K562 (cell line): ENCODE results near the gene C19orf12.

ENCODE experiments used
- CBFA2T3 ChIP-seq: fragments of 450-650 bp; IDR thresholded peaks from 2 replicates; pipeline ENCODE4 v1.6.1; 2017
- CHD1 ChIP-seq: fragments of 200-600 bp; sonication (generic); IDR thresholded peaks from one replicate; pipeline ENCODE4 v1.6.1; 2012; ENCODE audit warnings: mild to moderate bottlenecking, moderate library complexity, low read length, inconsistent platforms
- HNRNPL ChIP-seq: fragments of 200-400 bp; formaldehyde crosslinking; IDR thresholded peaks from 2 replicates; pipeline ENCODE4 v1.6.1; 2017; ENCODE audit warnings: low read depth, mild to moderate bottlenecking, low read length
- JUNB ChIP-seq: fragments of 450-650 bp; formaldehyde crosslinking; conservative IDR thresholded peaks from 2 replicates; pipeline ENCODE4 v1.4.0; 2020; ENCODE audit warnings: mild to moderate bottlenecking
- MEF2D ChIP-seq: conservative IDR thresholded peaks from 2 replicates; pipeline ENCODE4 v1.6.1; 2016; ENCODE audit warnings: low read depth, missing genetic modification characterization, missing compliant biosample characterization
- PHF8 ChIP-seq: fragments of 200-600 bp; sonication (generic); IDR thresholded peaks from 2 replicates; pipeline ENCODE4 v1.6.1; 2012; ENCODE audit warnings: mixed run types, mild to moderate bottlenecking, inconsistent platforms, low read length, moderate library complexity, borderline replicate concordance
- TBL1XR1 ChIP-seq, 2 experiments: IDR thresholded peaks; 2 replicates each; pipeline ENCODE4 v1.6.1; 2012; ENCODE audit warnings: improper control_type of control experiment in 2 of 2, low read length in 2 of 2, mild to moderate bottlenecking in 1 of 2
- TRIM28 ChIP-seq: fragments of 450-650 bp; IDR thresholded peaks from 2 replicates; pipeline ENCODE4 v1.6.1; 2017
- TF ChIP-seq, protein P1 (sequence below): sonication (generic); formaldehyde crosslinking; IDR thresholded peaks from 2 replicates; pipeline ENCODE4 v1.8.1; 2023; ENCODE audit warnings: mild to moderate bottlenecking, missing genetic modification reagents, moderate library complexity

DNA sequence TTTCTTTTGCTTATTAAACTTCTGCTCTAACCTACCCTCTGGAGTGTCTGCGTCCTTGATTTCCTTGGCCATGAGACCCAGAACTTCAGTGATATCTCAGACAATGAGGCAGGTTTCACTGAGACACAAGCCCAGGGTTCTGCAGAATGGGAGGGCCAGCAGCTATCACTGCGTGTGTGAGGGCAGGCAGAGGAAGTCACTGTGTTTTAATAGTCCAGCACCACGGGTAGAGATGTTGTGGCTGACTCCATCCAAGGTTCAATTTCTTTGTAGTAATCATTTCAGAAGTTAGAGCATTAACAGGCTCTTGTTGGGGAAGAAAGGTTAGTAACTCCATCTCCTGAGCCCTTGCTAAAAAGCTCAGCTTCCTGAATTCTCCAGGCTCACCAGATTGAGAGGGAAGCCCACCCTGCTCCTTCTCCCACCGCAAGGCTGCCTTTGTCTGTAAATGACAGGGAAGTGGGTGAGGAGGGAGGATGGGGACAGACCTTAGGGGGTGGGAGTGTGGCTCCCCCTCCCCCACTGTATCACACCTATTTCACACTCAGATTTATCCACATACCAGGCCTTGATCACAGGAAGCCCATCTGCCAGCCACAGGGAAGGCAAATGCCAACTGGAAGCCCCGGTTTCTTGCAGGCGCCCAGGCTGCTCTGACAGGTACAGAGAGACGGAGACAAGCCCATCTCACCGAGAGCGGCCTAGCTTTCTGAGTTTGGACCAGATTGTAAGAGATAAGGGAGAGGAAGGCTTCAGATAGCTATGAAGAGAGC lies 2.1 kb downstream of the C19orf12 start:
- no peak for TF ChIP-seq JUNB (CRISPR knock-in tag)
- TF ChIP-seq, protein P1, sequence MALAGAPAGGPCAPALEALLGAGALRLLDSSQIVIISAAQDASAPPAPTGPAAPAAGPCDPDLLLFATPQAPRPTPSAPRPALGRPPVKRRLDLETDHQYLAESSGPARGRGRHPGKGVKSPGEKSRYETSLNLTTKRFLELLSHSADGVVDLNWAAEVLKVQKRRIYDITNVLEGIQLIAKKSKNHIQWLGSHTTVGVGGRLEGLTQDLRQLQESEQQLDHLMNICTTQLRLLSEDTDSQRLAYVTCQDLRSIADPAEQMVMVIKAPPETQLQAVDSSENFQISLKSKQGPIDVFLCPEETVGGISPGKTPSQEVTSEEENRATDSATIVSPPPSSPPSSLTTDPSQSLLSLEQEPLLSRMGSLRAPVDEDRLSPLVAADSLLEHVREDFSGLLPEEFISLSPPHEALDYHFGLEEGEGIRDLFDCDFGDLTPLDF: no peak
- no peak for TF ChIP-seq CBFA2T3
- TF ChIP-seq HNRNPL: no peak
- TF ChIP-seq TBL1XR1 (IDR thresholded peaks at IDR 0.05; ENCODE audit: low read length in 2 of 2): no peak
- no peak for TF ChIP-seq CHD1
- no peak for TF ChIP-seq PHF8
- no peak for TF ChIP-seq TRIM28
- no peak for TF ChIP-seq MEF2D (tag)
